Iris pigment epithelial cell (primary cell): ENCODE measurements around the gene WWTR1.

Source experiments
- DNase-seq: peaks from one replicate; pipeline ENCODE4 v3.0.0-alpha.2; 2011; ENCODE audit warnings: low read depth

Gene WWTR1

DNA sequence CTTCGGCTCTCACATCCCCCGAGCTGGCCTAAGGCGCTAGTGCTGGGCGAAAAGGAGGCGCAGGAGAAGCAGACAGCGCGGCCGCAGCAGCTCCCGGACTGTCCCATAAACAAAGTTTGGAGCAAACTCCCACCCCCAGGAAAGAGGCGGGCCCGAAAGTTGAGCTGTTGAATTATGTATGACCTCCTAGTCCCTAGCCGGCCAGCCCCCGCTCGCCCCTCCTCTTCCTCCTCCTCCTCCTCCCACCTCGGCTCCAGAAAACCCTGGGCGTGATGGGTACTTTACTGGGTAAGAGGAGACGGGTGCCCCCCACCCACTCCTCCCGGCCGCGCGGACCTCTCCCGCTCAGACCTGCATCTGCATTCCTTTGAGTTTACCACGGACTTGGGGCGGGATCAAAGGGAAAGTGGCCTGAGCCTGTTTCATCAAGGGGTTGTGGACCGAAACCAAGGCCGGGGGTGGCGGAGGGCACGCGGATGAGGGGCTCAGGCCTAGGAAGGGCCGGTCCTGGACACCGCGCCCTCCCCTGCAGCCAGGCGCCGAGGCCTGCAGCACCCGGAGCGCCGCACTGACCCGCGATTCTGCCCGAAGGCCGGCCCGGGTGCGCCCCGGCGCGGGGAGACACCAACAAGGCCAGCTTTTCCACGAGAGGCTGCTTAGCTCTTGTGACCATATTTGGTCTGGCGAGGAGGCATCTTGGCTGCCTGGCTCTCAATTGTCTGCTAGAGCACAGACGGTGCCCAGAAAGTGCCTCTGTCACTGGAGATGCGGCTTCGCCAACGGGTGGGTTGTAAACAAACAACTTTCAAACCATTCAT is at the start of gene WWTR1:
TSS of gene WWTR1 (minus strand) at position 100 of the 818 bp plus-strand sequence. CDS start 719 bp downstream, outside the sequence.
- peak; percentile 96 for DNase-seq

DNA sequence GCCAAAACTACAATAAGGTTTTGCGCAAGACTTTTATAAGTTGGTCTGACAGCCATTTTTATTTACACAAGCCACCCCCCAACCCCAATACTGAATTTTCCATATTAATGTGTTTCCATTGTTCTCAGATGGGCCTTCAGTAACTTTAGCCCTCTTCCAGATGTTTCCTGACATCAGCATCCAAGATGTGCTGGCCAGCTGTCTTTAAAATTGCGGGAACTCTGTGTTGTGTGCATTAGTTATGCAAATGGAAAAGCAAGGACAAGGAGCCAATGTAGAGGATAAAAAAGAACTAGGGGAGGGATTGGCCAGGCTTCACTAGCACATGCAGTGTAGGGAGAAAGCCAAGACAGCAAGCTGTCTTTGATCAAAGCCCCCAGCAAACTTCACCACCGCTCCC is 49.1 kb upstream of the WWTR1 start:
- no peak for DNase-seq

DNA sequence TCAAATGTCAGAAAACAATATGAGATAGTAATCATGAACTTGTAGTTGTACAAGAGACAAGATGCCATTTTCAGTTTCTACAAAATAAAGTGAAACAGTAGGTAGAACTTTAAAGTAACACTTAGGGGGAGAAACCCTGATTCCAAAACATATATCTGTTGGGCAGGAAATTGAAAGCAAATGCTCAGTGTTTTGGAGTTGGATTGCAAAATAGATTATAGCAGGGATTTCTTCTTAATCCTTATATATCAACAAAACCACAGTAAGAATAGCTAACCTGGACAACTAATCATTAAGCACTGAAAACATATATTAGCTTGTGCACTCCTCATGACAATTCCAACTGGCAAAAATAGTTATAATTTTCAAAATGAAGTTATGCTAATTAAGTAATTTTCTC is 47.6 kb upstream of the WWTR1 start:
- peak; percentile 56 for DNase-seq

DNA sequence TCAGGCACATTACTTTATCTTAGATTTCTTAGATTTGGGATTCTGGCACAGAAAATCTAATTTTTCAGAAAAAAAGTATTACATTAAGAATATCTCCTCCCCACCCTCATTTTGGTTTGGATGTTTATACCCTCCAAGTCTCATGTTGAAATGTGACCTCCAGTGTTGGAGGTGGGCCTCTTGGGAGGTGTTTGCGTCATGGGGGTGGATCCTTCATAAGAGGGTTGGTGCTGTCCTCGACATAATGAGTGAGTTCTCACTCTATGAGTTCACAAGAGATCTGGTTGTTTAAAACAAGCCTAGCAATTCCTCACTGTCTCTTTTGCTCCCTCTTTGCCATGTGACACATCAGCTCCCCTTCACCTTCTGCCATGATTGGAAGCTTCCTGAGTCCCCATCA is 45.6 kb upstream of the WWTR1 start:
- peak; percentile 22 for DNase-seq

DNA sequence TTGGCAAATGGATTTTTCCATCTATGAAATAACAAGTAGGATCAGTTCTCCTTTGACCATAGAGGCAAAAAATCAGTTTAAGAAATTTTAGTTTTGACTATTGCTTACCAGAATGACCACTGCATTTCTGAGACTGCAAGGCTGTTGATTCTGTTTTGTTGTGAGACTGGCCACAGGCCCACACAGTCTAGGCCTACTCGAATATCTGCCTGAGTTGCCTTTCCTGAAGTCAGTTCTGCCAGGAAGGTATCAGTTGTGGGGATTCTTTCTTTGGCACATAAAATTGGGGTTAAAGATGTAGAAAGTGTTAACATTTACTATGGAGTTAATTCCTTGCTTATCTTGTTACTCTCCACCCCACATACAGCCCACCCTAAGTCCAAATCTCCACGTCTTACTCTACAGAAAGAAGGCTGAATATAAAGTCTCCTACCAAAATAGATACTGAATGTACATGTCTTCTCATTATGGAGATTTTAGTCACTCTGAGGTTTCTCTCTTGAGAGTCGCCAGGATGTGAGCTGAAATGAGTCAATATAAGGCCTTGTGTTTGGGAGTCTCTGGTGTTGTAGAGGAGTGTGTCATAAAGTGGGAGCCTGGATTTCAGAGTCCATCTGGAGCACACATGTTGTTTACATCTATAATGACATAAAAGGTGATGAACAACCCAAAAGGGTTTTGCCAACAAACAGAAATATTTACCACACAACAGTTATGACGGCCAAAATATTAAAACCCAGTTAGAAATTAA is 45.0 kb upstream of the WWTR1 start:
- peak; percentile 95 for DNase-seq

DNA sequence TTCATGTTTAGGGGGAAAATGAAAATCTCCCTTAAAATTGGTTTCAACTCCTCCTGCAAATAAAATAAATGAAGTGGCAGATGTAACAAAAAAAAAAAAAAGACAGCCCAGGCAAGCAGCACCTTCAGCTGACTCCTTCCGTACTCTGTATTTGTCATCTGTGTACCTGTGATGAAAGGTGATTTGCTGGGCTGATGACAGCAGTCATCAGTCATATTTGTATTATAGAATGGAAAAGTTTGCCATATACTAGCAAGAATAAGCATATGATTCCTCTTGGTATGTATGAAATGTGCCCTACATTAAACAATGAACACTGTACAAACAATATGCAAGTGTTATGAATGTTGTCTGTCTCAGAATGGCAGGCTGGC is 44.1 kb upstream of the WWTR1 start:
- DNase-seq: peak; percentile 27

DNA sequence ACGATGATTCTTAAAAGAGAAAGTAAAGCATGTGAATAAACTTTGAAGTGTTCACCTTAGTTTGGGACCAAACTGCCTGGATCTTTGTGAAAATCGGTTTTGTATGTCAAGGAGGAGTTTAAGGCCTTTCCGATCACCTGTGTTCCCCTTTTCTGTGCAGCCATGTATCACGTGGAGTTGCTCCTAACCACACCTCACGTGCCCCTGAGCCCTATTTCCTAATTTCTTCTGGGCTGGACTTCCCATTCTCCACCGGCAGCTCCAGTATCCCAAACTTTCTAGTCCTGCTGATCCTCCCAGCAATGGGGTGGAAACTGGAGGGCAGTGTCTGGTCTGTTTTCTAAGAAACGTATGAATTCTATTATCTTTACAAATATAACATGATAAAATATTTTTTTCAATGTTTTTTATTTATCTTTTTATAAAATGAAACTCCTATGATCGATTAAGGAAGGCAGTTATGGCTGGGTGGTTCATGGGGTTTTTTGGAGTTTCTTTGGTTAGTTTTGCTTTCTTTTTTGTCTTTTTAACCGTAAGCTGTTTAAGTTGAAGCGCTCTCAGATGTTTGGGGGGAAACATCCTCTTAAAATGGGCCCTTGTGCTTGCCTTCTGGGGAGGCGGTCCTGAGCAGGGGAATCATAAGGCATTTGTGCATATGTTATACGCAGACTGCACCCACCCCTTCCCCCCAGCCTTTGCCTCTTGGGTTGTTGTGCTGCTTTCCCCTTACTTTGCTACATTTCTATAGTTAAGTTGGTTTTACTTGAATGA is 43.6 kb upstream of the WWTR1 start:
- no peak for DNase-seq

DNA sequence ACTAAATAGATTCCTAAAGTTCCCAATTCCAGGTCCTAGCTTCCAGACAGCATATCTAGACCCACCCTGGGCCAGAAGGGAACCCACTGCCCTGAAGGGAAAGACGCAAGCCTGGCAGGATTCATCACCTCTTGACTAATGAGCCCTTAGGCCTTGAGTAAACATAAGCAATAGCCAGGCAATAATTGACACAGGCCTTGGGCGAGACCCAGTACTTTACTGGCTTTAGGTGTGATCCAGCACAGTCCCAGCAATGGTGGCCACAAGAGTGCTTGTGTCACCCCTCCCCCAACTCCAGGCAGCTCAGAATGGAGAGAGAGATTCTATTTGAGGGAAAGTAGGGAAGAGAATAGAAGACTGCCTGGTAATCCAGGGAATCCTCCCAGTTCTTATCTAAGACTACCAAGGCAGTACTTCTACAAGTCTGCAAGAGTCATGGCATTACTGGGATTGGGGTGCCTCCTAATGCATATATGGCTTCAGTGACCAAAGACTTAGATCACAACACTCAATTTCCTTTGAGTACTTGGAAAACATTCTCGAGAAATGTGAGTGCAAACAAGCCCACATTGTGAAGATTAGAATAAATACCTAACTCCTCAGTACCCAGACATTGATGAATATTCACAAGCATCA is 30.4 kb upstream of the WWTR1 start:
- no peak for DNase-seq

DNA sequence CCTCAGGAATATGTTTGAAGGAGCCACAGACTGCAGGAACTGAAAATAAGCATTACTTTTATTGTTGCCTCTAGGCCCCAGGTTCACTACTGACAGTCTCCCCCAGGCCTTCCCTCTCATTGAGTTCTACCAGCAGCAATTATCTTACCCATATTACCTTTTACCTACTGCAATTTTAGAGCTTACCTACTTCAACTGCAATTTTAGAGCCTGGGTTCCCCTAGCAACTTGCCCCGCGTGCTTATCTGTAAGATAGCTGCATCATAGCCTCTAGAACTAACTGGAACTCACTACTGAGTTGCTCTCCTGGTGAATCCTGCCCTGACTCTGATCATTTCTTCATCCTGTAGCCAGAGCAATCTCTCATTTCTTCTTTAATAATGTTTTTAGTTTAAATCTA is 29.2 kb upstream of the WWTR1 start:
- DNase-seq: no peak

DNA sequence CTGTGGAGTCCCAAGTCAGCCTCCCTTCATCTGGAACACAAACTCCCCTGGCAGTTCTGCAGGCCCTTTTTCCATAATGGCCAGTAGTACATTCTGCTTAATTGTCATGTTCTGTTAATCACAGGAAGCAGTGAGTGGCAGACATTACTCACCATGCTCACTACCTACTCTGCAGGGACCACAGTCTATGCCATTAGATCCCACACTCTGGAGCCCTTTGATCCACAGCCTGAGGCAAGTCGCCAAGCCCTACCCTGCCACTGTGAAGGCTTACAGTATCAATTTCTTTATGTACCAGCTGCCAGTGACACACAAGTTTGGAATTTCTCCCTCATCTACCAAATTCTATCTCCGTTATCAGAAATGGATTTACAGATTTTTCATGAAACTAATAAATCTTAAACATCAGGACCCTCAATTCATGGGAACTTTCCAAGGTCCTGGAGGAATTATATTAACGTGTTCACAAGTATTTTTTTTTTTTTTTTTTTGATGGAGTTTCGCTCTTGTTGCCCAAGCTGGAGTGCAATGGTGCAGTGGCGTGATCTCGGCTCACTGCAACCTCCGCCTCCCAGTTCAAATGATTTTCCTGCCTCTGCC is 20.6 kb upstream of the WWTR1 start:
- no peak for DNase-seq

DNA sequence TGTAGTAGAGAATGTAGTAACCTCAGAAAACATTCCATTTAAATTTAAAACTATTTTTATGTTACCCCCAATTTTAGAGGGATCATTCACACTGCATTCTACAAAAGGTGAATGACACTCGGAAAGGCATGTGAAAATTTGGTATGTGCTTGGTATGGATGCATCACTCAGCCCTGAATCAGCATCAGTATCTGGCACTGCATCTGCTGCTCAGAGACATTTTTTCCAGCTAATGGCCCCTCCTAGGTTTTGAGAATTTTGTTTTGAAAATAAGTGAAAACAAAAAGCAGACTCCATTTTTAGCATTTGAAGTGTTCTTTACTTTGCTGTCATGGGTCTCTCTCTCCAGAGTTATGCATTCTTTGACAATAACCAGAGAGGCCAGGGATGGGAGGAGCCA is 15.6 kb upstream of the WWTR1 start:
- peak; percentile 35 for DNase-seq

DNA sequence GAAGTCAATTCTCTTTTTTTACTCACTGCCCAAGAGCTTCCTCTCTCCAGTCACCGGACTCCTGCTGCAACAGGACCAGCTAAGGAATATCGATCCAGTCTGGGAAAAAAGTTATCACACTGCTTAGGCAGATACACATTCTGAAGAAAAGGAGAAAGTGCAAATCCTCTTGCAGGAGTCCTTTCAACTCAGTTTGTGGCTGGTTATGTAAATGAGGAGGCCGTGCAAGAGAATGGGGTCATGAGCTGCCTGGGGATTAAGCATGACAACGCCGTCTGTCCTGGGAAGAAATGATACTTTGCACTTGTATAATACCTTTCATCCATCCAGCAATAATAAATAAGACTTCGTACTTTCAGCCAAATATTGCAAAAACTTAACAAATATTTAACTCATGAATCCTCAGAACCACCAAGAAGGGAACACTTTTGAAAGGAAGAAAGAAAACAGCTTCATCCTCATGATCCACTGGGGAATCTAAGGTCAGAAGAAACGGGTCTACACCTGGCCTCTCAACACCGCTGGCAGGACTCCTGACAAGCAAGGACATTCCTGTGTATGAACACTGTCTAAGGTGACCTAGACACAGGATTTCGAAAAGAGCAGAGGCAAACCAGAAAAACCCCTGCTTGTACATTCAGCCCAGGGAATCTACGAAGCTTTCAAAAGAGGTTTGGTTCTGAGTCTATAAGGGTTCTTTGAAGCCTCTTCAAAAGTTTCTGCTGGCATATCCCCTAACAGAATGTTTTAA is 13.1 kb upstream of the WWTR1 start:
- DNase-seq: peak; percentile 55

DNA sequence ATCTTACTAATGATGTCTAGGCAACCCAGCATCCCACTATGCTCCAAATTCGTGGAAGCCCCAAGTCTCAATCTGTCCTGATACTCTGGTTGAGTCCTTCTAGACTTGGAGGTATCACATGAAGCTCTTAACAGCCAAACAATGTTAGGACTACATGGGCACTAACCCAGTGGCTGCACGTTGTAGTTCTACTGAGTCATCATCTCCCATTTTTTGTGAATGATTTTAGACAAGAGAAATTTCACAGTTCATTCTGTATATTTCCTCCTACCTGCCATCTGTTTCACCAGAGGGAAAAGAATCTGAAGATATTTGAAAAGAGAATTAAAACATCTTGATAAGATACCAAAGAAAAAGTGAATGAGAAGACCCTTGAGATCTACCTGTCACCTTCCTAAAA is 9.8 kb upstream of the WWTR1 start:
- no peak for DNase-seq

DNA sequence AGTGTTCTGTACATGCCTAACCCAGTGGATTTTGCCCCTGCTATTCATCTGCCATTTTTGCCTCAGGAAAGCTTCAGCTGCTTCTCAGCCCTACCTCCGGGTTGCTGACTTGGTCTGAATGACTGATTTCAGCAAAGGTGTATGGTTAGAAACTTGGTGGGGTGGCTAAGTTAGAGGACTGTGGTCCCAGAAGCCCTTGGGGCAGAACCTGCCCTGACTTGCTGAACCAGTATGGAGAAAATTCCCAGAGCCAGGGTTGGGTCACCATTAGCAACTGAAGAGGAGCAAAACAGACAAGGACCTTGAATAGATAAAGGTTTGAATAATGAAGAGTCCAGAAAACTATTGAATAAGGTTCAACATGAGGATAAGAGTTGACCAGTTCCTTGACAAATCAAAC is 6.1 kb upstream of the WWTR1 start:
- no peak for DNase-seq

DNA sequence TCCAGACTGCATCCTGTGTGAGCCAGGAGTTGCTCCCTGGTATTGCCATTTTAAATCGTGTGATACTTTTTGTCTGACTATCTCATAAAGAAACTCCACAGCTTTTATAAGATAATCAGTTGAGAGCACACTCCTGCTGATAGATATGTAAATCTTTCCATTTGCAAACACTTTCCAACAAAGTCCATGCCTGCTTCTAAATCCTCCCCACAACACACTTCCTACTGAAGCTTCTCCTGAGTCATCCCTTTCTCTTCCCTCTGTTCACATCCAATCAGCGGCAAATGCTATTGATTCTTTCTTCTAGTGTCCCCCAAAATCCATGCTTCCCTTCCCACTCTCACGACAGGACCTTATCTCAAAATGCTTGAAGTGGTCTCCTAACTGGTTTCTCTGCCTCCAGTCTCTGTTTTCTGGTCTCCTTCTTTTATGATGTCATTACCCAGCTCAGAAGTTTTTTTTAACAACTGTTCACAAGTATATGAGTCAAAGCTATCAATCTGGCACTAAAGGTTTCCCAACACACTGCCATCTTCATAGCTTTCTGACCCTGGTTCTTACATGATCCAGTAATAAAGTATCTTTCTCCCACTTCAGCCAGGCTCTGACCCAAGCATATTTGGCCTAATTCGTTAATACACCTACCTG is 4.5 kb upstream of the WWTR1 start:
- peak; percentile 62 for DNase-seq

DNA sequence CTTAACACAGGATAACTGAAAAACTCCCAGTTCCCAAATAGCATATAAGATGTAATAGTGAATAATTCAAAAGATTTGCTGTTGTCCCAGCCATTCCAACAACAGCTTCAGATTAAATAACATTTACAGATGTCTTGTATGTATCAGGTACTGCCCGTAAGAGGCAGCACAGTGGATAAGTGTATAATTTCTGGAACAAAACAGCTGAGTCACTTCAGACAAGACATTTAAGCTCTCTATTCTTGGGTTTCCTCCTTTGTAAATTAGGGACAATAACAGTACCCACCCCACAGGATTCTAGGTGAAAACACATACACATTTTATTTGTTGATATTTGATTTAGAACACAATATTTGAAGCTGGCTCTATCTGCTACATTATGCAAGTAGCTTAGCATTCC is 2.6 kb upstream of the WWTR1 start:
- peak; percentile 44 for DNase-seq

DNA sequence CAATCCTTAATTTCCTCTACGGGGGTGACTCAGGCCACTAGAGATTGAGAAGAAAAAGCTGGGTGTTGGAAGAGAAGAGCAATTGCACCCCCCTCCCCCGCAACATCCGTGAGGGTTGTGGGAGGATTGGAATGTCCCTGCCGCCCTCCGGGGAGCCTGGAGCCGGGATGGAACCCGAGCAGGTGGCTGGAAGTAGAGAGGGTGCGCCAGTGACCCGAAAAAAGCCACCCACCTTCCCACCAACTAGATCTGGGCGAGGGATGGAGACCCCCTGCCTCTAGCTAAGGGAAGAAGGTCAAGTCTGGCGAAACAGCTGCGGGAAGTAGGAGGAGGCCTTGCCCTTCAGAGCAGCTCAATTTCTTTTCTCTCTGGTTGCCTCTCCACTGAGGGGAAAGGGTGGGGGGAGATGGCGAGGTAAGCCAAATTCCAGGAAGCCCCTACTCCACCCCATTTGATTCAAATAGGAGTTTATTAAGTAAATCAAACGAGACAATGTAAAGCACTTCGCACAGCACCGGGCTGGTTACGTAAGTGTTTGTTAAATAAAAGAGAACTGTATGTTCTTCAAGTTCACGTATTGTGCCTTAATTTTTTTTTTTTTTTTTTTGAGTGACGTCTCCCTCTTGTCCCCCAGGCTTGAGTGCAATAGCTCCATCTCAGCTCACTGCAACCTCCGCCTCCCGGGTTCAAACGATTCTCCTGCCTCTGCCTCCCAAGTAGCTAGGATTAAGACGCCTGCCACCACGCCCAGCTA is 1.1 kb upstream of the WWTR1 start:
- peak; percentile 83 for DNase-seq

DNA sequence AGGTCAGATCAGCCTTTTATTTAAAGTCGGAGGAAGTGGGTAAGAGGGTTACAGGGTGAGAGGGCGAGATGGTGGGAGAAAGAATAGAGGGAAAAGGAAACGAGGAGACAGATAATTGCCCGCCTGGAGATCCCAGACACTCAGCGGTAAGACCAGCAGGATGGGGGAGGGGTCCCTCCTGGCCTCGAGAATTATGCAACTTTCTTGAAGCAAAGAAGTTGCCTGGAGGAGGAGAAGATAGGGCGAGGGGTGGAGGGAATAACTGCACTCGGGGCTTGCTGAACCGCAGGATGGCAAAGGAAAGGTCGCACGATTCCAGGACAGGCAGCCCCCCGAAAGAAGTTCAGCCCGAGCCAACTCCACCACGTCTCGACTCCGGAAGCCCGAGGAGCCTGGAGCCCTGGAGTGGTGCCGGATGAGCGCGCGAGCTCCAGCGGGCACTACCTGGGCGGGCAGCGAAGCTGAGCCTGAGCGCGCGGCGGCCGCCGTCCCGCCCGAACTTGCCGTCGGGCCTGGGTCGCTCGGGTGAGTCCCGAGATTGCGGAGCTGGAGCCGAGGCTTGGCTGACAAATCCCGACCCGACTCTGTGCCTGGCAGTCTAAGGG is 402 bp downstream of the WWTR1 start:
- DNase-seq: peak; percentile 75

DNA sequence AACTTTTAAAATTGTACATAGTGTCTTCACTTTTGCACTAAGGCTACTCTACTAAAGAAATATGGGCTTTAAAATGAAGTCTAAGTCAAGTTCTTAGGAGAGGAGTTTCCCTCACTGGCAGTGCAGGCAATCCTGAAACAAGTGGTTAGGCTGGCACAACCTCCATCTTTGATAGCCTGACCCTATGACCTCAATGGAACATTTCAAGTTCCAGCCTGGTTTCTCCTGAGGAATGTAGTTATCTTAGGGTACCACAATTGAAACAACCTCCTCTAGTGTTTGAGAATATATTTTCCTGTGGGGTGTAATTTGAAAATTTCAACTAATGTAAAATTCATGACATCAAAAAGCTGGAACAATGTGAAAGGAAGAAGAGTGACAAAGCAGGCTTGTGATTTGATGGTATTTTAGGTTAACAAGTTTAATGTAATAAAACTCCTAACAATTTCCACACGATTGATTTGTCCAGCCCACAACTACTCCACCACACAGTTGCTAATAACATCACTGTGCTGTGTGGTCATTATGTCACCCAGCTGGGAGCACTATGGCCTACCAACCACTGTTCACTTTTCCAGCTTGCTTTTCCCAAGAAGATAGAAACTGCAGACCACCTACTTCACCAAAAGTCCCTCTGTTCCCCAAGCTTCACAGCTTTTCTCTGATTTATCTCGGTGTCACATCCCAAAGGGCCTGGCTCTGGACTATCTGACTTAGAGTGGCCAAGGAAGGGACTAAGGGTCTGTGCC is 1.8 kb downstream of the WWTR1 start:
- no peak for DNase-seq
